H9 (cell line): Measurements from ENCODE around the gene RNF111. TPM values are rescaled to one million over a fixed set of nuclear protein-coding genes. Genes with fewer than 3 reads are reported as not detected.
"Not testable (repeated sequence)": the region's sequence is repeated elsewhere in the genome, so short reads cannot be mapped to it uniquely, and the experiment has no call there.

ENCODE experiments used
- DNase-seq: peaks from one replicate; pipeline ENCODE4 v3.0.0-alpha.2; 2017
- H2AFZ ChIP-seq: one replicate; pipeline ENCODE4 v1.6.1; 2013; ENCODE audit warnings: mild to moderate bottlenecking, low read length, control low read depth, moderate library complexity
- H2AK5ac ChIP-seq: 2 replicates; pipeline ENCODE4 v1.6.1; 2013; ENCODE audit warnings: low read length, control low read depth, mixed read lengths; ENCODE audit not compliant: insufficient read length
- H2BK120ac ChIP-seq: one replicate; pipeline ENCODE4 v1.6.1; 2013; ENCODE audit warnings: low read depth, mild to moderate bottlenecking, low read length, control low read depth, inconsistent platforms; ENCODE audit not compliant: poor library complexity, severe bottlenecking
- H2BK12ac ChIP-seq: 2 replicates; pipeline ENCODE4 v1.6.1; 2013; ENCODE audit warnings: low read length, control low read depth, mixed read lengths, low read depth; ENCODE audit not compliant: insufficient read length
- H2BK15ac ChIP-seq: 2 replicates; pipeline ENCODE4 v1.6.1; 2013; ENCODE audit warnings: low read depth, low read length, control low read depth
- H2BK20ac ChIP-seq: one replicate; pipeline ENCODE4 v1.6.1; 2013; ENCODE audit warnings: low read depth, mild to moderate bottlenecking, low read length, control low read depth, inconsistent platforms; ENCODE audit not compliant: poor library complexity, severe bottlenecking
- H2BK5ac ChIP-seq: 2 replicates; pipeline ENCODE4 v1.6.1; 2013; ENCODE audit warnings: low read length, control low read depth, mixed read lengths; ENCODE audit not compliant: insufficient read length
- H3K14ac ChIP-seq: 2 replicates; pipeline ENCODE4 v1.6.1; 2013; ENCODE audit warnings: low read length, control low read depth; ENCODE audit not compliant: insufficient read depth
- H3K18ac ChIP-seq: 2 replicates; pipeline ENCODE4 v1.6.1; 2013; ENCODE audit warnings: low read depth, mild to moderate bottlenecking, mixed read lengths, low read length, control low read depth; ENCODE audit not compliant: insufficient read length
- H3K23ac ChIP-seq: 2 replicates; pipeline ENCODE4 v1.6.1; 2013; ENCODE audit warnings: low read length, control low read depth, mixed read lengths, low read depth; ENCODE audit not compliant: insufficient read length
- H3K23me2 ChIP-seq: 2 replicates; pipeline ENCODE4 v1.6.1; 2013; ENCODE audit warnings: low read depth, mild to moderate bottlenecking, mixed read lengths, low read length, control low read depth; ENCODE audit not compliant: insufficient read length, poor library complexity, severe bottlenecking
- H3K27ac ChIP-seq: 2 replicates; pipeline ENCODE4 v1.5.1; 2013; ENCODE audit warnings: low read length, control low read depth, mixed read lengths, low read depth; ENCODE audit not compliant: insufficient read length
- H3K27me3 ChIP-seq: 2 replicates; pipeline ENCODE4 v1.6.1; 2013; ENCODE audit warnings: low read length, control low read depth, inconsistent platforms; ENCODE audit not compliant: insufficient read depth
- H3K4ac ChIP-seq: 2 replicates; pipeline ENCODE4 v1.6.1; 2013; ENCODE audit warnings: low read depth, mild to moderate bottlenecking, control low read depth, inconsistent platforms, low read length, moderate library complexity
- H3K4me1 ChIP-seq: 2 replicates; pipeline ENCODE4 v1.6.1; 2013; ENCODE audit warnings: low read length, control low read depth, inconsistent platforms; ENCODE audit not compliant: insufficient read depth
- H3K4me2 ChIP-seq: 2 replicates; pipeline ENCODE4 v1.6.1; 2013; ENCODE audit warnings: low read length, control low read depth, mixed read lengths; ENCODE audit not compliant: insufficient read length, insufficient read depth
- H3K56ac ChIP-seq: 2 replicates; pipeline ENCODE4 v1.6.1; 2013; ENCODE audit warnings: low read depth, mild to moderate bottlenecking, mixed read lengths, low read length, control low read depth; ENCODE audit not compliant: insufficient read length
- H3K79me1 ChIP-seq: 2 replicates; pipeline ENCODE4 v1.6.1; 2013; ENCODE audit warnings: low read depth, mild to moderate bottlenecking, moderate library complexity, low read length, control low read depth, inconsistent platforms; ENCODE audit not compliant: insufficient read depth, poor library complexity, severe bottlenecking
- H3K79me2 ChIP-seq: 2 replicates; pipeline ENCODE4 v1.6.1; 2013; ENCODE audit warnings: low read length, control low read depth, inconsistent platforms; ENCODE audit not compliant: insufficient read depth
- H3K9ac ChIP-seq: 2 replicates; pipeline ENCODE4 v1.6.1; 2013; ENCODE audit warnings: low read length, control low read depth, mixed read lengths; ENCODE audit not compliant: insufficient read length; ENCODE audit errors: extremely low read depth
- H3K9me3 ChIP-seq: one replicate; pipeline ENCODE4 v1.6.1; 2013; ENCODE audit warnings: low read depth, low read length, inconsistent platforms; ENCODE audit not compliant: control insufficient read depth
- H3T11ph ChIP-seq: one replicate; pipeline ENCODE4 v1.6.1; 2013; ENCODE audit warnings: mild to moderate bottlenecking, low read length, control low read depth, inconsistent platforms
- H4K20me1 ChIP-seq: one replicate; pipeline ENCODE4 v1.6.1; 2013; ENCODE audit not compliant: control insufficient read depth, insufficient read length, insufficient read depth
- H4K5ac ChIP-seq: 2 replicates; pipeline ENCODE4 v1.6.1; 2013; ENCODE audit warnings: low read depth, mild to moderate bottlenecking, mixed read lengths, low read length, control low read depth; ENCODE audit not compliant: insufficient read length
- H4K8ac ChIP-seq: replicated peaks from 2 replicates; pipeline ENCODE4 v1.6.1; 2013; ENCODE audit warnings: low read length, control low read depth, mixed read lengths, low read depth; ENCODE audit not compliant: insufficient read length
- H4K91ac ChIP-seq: 2 replicates; pipeline ENCODE4 v1.6.1; 2013; ENCODE audit warnings: low read depth, mild to moderate bottlenecking, moderate library complexity, mixed read lengths, low read length, control low read depth; ENCODE audit not compliant: insufficient read length
- H3K27ac Mint-ChIP-seq, 3 experiments: 2 replicates in 2 of 3; 3 replicates in 1 of 3; pipeline ENCODE4 v1.8.0; 2020 to 2021; ENCODE audit warnings: mixed read lengths in 3 of 3, mild to moderate bottlenecking in 1 of 3, moderate library complexity in 1 of 3
- H3K27me3 Mint-ChIP-seq: 2 replicates; pipeline ENCODE4 v1.8.0; 2021; ENCODE audit warnings: low read depth, mild to moderate bottlenecking, moderate library complexity, mixed read lengths
- H3K36me3 Mint-ChIP-seq, 3 experiments: 2 replicates in 2 of 3; 3 replicates in 1 of 3; pipeline ENCODE4 v1.8.0; 2020 to 2021; ENCODE audit warnings: low read depth in 3 of 3, mixed read lengths in 3 of 3; ENCODE audit not compliant: insufficient read depth in 1 of 3
- H3K4me1 Mint-ChIP-seq, 2 experiments: 2 replicates each; pipeline ENCODE4 v1.8.0; 2020; ENCODE audit warnings: mixed read lengths in 2 of 2
- H3K4me3 Mint-ChIP-seq, 2 experiments: 2 replicates in 1 of 2; 3 replicates in 1 of 2; pipeline ENCODE4 v1.8.0; 2020 to 2021; ENCODE audit warnings: mild to moderate bottlenecking in 2 of 2, mixed read lengths in 2 of 2, moderate library complexity in 1 of 2
- H3K9me3 Mint-ChIP-seq, 2 experiments: 2 replicates in 1 of 2; 3 replicates in 1 of 2; pipeline ENCODE4 v1.8.0; 2020; ENCODE audit warnings: mild to moderate bottlenecking in 2 of 2, mixed read lengths in 2 of 2, moderate library complexity in 1 of 2
- WGBS: extraction: QIAGEN DNeasy Blood & Tissue Kit; methylation state at CpG from one replicate; pipeline ENCODE4 v1.1.7; 2013; ENCODE audit warnings: missing lambda C conversion rate, low lambda C conversion rate, mixed read lengths; ENCODE audit not compliant: insufficient read length; ENCODE audit errors: extremely low coverage; 5-methylcytosine and 5-hydroxymethylcytosine counted together
- total RNA-seq: library from RNA; stranded (reverse); gene quantifications from 2 replicates; pipeline ENCODE4 v1.2.1, GENCODE V29; 2021
- TF ChIP-seq, protein P1 (sequence below): fragments of 200-600 bp; sonication (generic); conservative IDR thresholded peaks from 3 replicates; pipeline ENCODE4 v1.8.0; 2021; ENCODE audit warnings: antibody characterized with exemption, mild to moderate bottlenecking

The RNF111 gene
- total RNA-seq, 1 experiment from 2014 or later: 28.0 TPM

DNA sequence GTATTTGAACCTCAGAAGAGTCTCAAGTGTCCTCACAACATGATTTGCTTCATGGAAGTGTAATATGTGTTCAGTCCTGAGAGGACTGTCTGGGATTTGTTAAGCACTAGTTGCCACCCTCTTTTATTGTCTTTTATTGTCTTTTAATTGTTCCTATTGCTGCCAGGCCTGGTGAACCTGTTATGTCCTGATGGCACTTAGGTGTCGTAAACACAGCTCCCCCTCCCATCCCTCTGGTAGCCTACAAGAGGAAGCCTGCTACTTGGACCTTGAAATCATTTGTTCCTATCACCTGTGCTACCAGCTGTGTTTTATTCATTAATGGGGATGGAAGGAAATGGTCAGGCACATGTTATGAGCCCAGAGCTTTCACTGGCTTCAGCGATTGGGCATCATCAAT, 136.8 kb downstream of the RNF111 start:
- H3K4me1 Mint-ChIP-seq: no peaks in the 10 kb centered on the region
- H3K23me2 ChIP-seq: no peaks in the 10 kb centered on the region
- no peak overlapping the region for H2AFZ ChIP-seq
- no peak overlapping the region for H2BK12ac ChIP-seq
- no CpG with 5 or more reads among the region's 2 CpGs for WGBS
- no peak overlapping the region for H4K8ac ChIP-seq
- no peak overlapping the region for H3K14ac ChIP-seq
- peaks cover 17 to 27% of the 10 kb centered on the region in 2 experiments for H3K9me3 Mint-ChIP-seq
- TF ChIP-seq, protein P1, sequence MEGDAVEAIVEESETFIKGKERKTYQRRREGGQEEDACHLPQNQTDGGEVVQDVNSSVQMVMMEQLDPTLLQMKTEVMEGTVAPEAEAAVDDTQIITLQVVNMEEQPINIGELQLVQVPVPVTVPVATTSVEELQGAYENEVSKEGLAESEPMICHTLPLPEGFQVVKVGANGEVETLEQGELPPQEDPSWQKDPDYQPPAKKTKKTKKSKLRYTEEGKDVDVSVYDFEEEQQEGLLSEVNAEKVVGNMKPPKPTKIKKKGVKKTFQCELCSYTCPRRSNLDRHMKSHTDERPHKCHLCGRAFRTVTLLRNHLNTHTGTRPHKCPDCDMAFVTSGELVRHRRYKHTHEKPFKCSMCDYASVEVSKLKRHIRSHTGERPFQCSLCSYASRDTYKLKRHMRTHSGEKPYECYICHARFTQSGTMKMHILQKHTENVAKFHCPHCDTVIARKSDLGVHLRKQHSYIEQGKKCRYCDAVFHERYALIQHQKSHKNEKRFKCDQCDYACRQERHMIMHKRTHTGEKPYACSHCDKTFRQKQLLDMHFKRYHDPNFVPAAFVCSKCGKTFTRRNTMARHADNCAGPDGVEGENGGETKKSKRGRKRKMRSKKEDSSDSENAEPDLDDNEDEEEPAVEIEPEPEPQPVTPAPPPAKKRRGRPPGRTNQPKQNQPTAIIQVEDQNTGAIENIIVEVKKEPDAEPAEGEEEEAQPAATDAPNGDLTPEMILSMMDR: no peak
- H3K4me2 ChIP-seq: no peak overlapping the region
- H4K5ac ChIP-seq: no peak overlapping the region
- H4K20me1 ChIP-seq: no peaks in the 10 kb centered on the region
- no peak overlapping the region for H3K27ac ChIP-seq
- no peaks in the 10 kb centered on the region for H3K4me1 ChIP-seq
- no peak overlapping the region for H3K56ac ChIP-seq
- no peak overlapping the region for H2AK5ac ChIP-seq
- H2BK5ac ChIP-seq: no peak overlapping the region
- no peak overlapping the region for H4K91ac ChIP-seq
- H3K79me1 ChIP-seq: no peaks in the 10 kb centered on the region
- no peak overlapping the region for H2BK15ac ChIP-seq
- no peak overlapping the region for H3K4me3 Mint-ChIP-seq
- H3K18ac ChIP-seq: no peak overlapping the region
- H3K9me3 ChIP-seq: no peaks in the 10 kb centered on the region
- H3K23ac ChIP-seq: no peak overlapping the region
- no peaks in the 10 kb centered on the region for H3K27me3 Mint-ChIP-seq
- H3K27me3 ChIP-seq: no peaks in the 10 kb centered on the region
- peaks cover 69 to 92% (median 87%) of the 10 kb centered on the region in 3 experiments for H3K36me3 Mint-ChIP-seq
- DNase-seq: no peak
- H3K9ac ChIP-seq: no peak overlapping the region
- no peak overlapping the region for H2BK20ac ChIP-seq
- peak overlapping the region in 1 of 3 experiments; percentile 60; a peak in 3 of 7 replicates for H3K27ac Mint-ChIP-seq
- no peak overlapping the region for H3K4ac ChIP-seq
- H3K79me2 ChIP-seq: no peaks in the 10 kb centered on the region
- no peak overlapping the region for H3T11ph ChIP-seq
- H2BK120ac ChIP-seq: no peak overlapping the region

DNA sequence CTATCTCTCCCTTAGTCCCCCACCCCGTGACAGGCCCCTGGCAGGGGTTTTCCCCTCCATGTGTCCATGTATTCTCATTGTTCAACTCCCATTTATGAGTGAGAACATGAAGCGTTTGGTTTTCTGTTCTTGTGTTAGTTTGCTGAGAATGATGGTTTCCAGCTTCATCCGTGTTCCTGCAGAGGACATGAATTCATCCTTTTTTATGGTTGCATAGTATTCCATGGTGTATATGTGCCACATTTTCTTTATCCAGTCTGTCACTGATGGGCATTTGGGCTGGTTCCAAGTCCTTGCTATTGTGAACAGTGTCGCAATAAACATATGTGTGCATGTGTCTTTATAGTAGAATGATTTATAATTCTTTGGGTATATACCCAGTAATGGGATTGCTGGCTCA, 138.2 kb downstream of the RNF111 start:
- not testable (repeated sequence) for H3K27ac Mint-ChIP-seq, H3K23me2 ChIP-seq, H4K8ac ChIP-seq, H2BK120ac ChIP-seq, H3K56ac ChIP-seq, H2BK15ac ChIP-seq, H2AK5ac ChIP-seq, H3K79me2 ChIP-seq, H2BK20ac ChIP-seq, H3T11ph ChIP-seq, H3K4me1 Mint-ChIP-seq, H3K27ac ChIP-seq, H4K5ac ChIP-seq, H3K27me3 ChIP-seq, H3K9ac ChIP-seq, H3K4me3 Mint-ChIP-seq, H3K14ac ChIP-seq, H2AFZ ChIP-seq, H4K20me1 ChIP-seq, H2BK5ac ChIP-seq, H3K79me1 ChIP-seq, H4K91ac ChIP-seq, H3K23ac ChIP-seq, H2BK12ac ChIP-seq, H3K9me3 ChIP-seq, H3K27me3 Mint-ChIP-seq, DNase-seq, H3K4me1 ChIP-seq, H3K18ac ChIP-seq, H3K4ac ChIP-seq, H3K4me2 ChIP-seq
- Mint-ChIP-seq H3K36me3 (peaks cover 75 to 94% (median 92%) of the 10 kb centered on the region in 3 experiments), H3K9me3 (peaks cover 31 to 41% of the 10 kb centered on the region in 2 experiments)
- no CpG with 5 or more reads among the region's 4 CpGs for WGBS
